H1 (cell line): ENCODE results near the gene DPYSL3. TPM values are rescaled to one million over a fixed set of nuclear protein-coding genes. Genes with fewer than 3 reads are reported as not detected.

ENCODE experiments used
- CTCF ChIA-PET: fragments of 300-600 bp; sonication (Branson Sonifier 250); formaldehyde crosslinking; loops from one replicate; lab custom pipeline; 2021; ENCODE audit not compliant: partially characterized antibody; lab: Charles Lee
- POLR2A ChIA-PET: fragments of 300-600 bp; sonication (Branson Sonifier 250); formaldehyde crosslinking; loops from one replicate; lab custom pipeline; 2021; ENCODE audit warnings: inconsistent platforms; ENCODE audit not compliant: partially characterized antibody; lab: Charles Lee
- DNase-seq, 2 experiments: peaks; one replicate each; pipeline versions ENCODE4 v3.0.0 to v3.0.0-alpha.2; 2010 to 2022; ENCODE audit warnings: low spot score in 2 of 2, low read depth in 1 of 2, mixed read lengths in 1 of 2
- FAIRE-seq: peaks from 2 replicates; lab custom pipeline; 2011; peaks lifted over from hg19 to GRCh38; lab: Jason Lieb, UNC
- H2AFZ ChIP-seq: 2 replicates; pipeline ENCODE4 v1.8.1; 2012; ENCODE audit warnings: low read length, inconsistent platforms
- H2AK5ac ChIP-seq: 2 replicates; pipeline ENCODE4 v1.6.1; 2013; ENCODE audit warnings: low read depth, low read length
- H2BK120ac ChIP-seq: replicated peaks from 2 replicates; pipeline ENCODE3; 2013; ENCODE audit warnings: low read depth, low read length, inconsistent platforms
- H2BK12ac ChIP-seq: 2 replicates; pipeline ENCODE4 v1.6.1; 2013; ENCODE audit warnings: low read depth, low read length
- H2BK15ac ChIP-seq: 2 replicates; pipeline ENCODE4 v1.6.1; 2013; ENCODE audit warnings: low read length
- H2BK20ac ChIP-seq: 2 replicates; pipeline ENCODE4 v1.6.1; 2013; ENCODE audit warnings: low read length
- H2BK5ac ChIP-seq: 2 replicates; pipeline ENCODE4 v1.6.1; 2013; ENCODE audit warnings: low read depth, low read length
- H3K14ac ChIP-seq: 2 replicates; pipeline ENCODE4 v1.6.1; 2013; ENCODE audit warnings: inconsistent platforms; ENCODE audit not compliant: insufficient read length
- H3K18ac ChIP-seq: 2 replicates; pipeline ENCODE4 v1.6.1; 2013; ENCODE audit warnings: low read length; ENCODE audit errors: extremely low read depth
- H3K23ac ChIP-seq: 2 replicates; pipeline ENCODE4 v1.6.1; 2013; ENCODE audit warnings: inconsistent platforms; ENCODE audit not compliant: insufficient read length
- H3K23me2 ChIP-seq: 2 replicates; pipeline ENCODE4 v1.6.1; 2013; ENCODE audit warnings: low read depth, low read length
- H3K27ac ChIP-seq: 2 replicates; pipeline ENCODE4 v1.6.1; 2011; ENCODE audit warnings: low read depth, low read length, inconsistent platforms
- H3K27me3 ChIP-seq, 4 experiments: replicated peaks in 1 of 4; 1 replicate in 1 of 4; 2 replicates in 3 of 4; pipeline versions ENCODE4 v1.6.1 to v1.8.1; 2011 to 2013; ENCODE audit warnings: low read length in 3 of 4, mild to moderate bottlenecking in 3 of 4, inconsistent platforms in 2 of 4, mixed read lengths in 2 of 4, moderate library complexity in 1 of 4; ENCODE audit not compliant: control insufficient read depth in 3 of 4, insufficient read depth in 3 of 4; ENCODE audit errors: extremely low read depth in 1 of 4
- H3K36me3 ChIP-seq, 4 experiments: 2 replicates each; pipeline versions ENCODE4 v1.6.1 to v1.8.1; 2011 to 2013; ENCODE audit warnings: mild to moderate bottlenecking in 4 of 4, low read length in 3 of 4, moderate library complexity in 2 of 4, control low read depth in 1 of 4, inconsistent platforms in 1 of 4; ENCODE audit not compliant: insufficient read depth in 4 of 4, control insufficient read depth in 2 of 4
- H3K4ac ChIP-seq: replicated peaks from 2 replicates; pipeline ENCODE3; 2013; ENCODE audit warnings: low read length, low read depth, mixed read lengths, inconsistent platforms; ENCODE audit not compliant: insufficient read length
- H3K4me1 ChIP-seq, 4 experiments: replicated peaks in 1 of 4; 1 replicate in 1 of 4; 2 replicates in 3 of 4; pipeline versions ENCODE4 v1.6.1 to v1.8.1; 2011 to 2013; ENCODE audit warnings: low read length in 3 of 4, inconsistent platforms in 2 of 4, mixed read lengths in 1 of 4; ENCODE audit not compliant: insufficient read depth in 4 of 4, control insufficient read depth in 3 of 4
- H3K4me2 ChIP-seq, 2 experiments: 2 replicates each; pipeline versions ENCODE4 v1.6.1 to v1.8.1; 2011 to 2013; ENCODE audit warnings: low read depth in 2 of 2, low read length in 2 of 2, control low read depth in 1 of 2, inconsistent platforms in 1 of 2, mild to moderate bottlenecking in 1 of 2; ENCODE audit not compliant: insufficient read depth in 1 of 2
- H3K4me3 ChIP-seq, 4 experiments: fragments of 200-600, 300-600 bp in 1 of 4; sonication (generic), shearing (Covaris generic), sonication (Bioruptor Twin) in 1 of 4; 2 replicates each; pipeline versions ENCODE4 v1.5.1 to v1.8.1; 2011 to 2016; ENCODE audit warnings: low read length in 4 of 4, low read depth in 3 of 4, control low read depth in 2 of 4, inconsistent platforms in 2 of 4, mild to moderate bottlenecking in 2 of 4, mixed read lengths in 1 of 4, moderate library complexity in 1 of 4; ENCODE audit not compliant: insufficient read depth in 2 of 4; ENCODE audit errors: extremely low read depth in 1 of 4
- H3K56ac ChIP-seq: replicated peaks from 2 replicates; pipeline ENCODE3; 2013; ENCODE audit warnings: low read depth, mild to moderate bottlenecking, mixed read lengths, low read length, inconsistent platforms; ENCODE audit not compliant: insufficient read length
- H3K79me1 ChIP-seq: 2 replicates; pipeline ENCODE4 v1.6.1; 2013; ENCODE audit warnings: low read depth, low read length, control low read depth
- H3K79me2 ChIP-seq, 2 experiments: 2 replicates each; pipeline versions ENCODE4 v1.6.1 to v1.8.1; 2012 to 2013; ENCODE audit warnings: low read length in 2 of 2, mild to moderate bottlenecking in 2 of 2, inconsistent platforms in 1 of 2; ENCODE audit not compliant: insufficient read depth in 2 of 2, control insufficient read depth in 1 of 2
- H3K9ac ChIP-seq, 4 experiments: replicated peaks in 1 of 4; 1 replicate in 1 of 4; 2 replicates in 3 of 4; pipeline versions ENCODE4 v1.6.1 to v1.8.1; 2011 to 2013; ENCODE audit warnings: low read depth in 3 of 4, low read length in 3 of 4, control low read depth in 2 of 4, mild to moderate bottlenecking in 2 of 4, moderate library complexity in 2 of 4, inconsistent platforms in 1 of 4; ENCODE audit errors: extremely low read depth in 1 of 4
- H3K9me3 ChIP-seq, 2 experiments: 2 replicates each; pipeline versions ENCODE4 v1.6.1 to v1.8.1; 2012 to 2013; ENCODE audit warnings: mild to moderate bottlenecking in 2 of 2, moderate library complexity in 2 of 2, control low read depth in 1 of 2, inconsistent platforms in 1 of 2, low read depth in 1 of 2, low read length in 1 of 2, mixed read lengths in 1 of 2; ENCODE audit not compliant: insufficient read depth in 2 of 2
- H4K20me1 ChIP-seq, 2 experiments: replicated peaks in 1 of 2; 2 replicates each; pipeline versions ENCODE3 to v1.8.1; 2011 to 2013; ENCODE audit warnings: inconsistent platforms in 2 of 2, low read length in 2 of 2, mild to moderate bottlenecking in 1 of 2; ENCODE audit not compliant: insufficient read depth in 2 of 2, control insufficient read depth in 1 of 2
- H4K5ac ChIP-seq: 2 replicates; pipeline ENCODE4 v1.6.1; 2013; ENCODE audit warnings: low read length, low read depth, mixed read lengths, inconsistent platforms; ENCODE audit not compliant: insufficient read length
- H4K8ac ChIP-seq: 2 replicates; pipeline ENCODE4 v1.8.0; 2013; ENCODE audit warnings: mild to moderate bottlenecking, moderate library complexity, low read length, inconsistent platforms; ENCODE audit not compliant: insufficient read depth; ENCODE audit errors: extremely low read depth
- H4K91ac ChIP-seq: replicated peaks from 2 replicates; pipeline ENCODE3; 2013; ENCODE audit warnings: low read length, mixed read lengths, inconsistent platforms; ENCODE audit not compliant: insufficient read length
- ASH2L ChIP-seq: fragments of 200-600, 300-600 bp; sonication (generic); IDR thresholded peaks from one replicate; pipeline ENCODE4 v1.7.1; 2017; ENCODE audit warnings: low read length
- CHD2 ChIP-seq: IDR thresholded peaks from 2 replicates; pipeline ENCODE4 v1.6.1; 2012; ENCODE audit warnings: low read length, improper control_type of control experiment
- EZH2 ChIP-seq: fragments of 200-600 bp; sonication (generic); IDR thresholded peaks from 2 replicates; pipeline ENCODE4 v1.7.1; 2012; ENCODE audit warnings: low read depth, mild to moderate bottlenecking, moderate library complexity, low read length, inconsistent platforms; ENCODE audit not compliant: severe bottlenecking
- HDAC2 ChIP-seq, 2 experiments: fragments of 300-600 bp in 1 of 2; sonication (generic) in 1 of 2; IDR thresholded peaks; 2 replicates each; pipeline ENCODE4 v1.6.1; 2011 to 2012; ENCODE audit warnings: low read depth in 2 of 2, low read length in 2 of 2, mild to moderate bottlenecking in 2 of 2, moderate library complexity in 2 of 2, borderline replicate concordance in 1 of 2, inconsistent platforms in 1 of 2
- JUND ChIP-seq: IDR thresholded peaks from 2 replicates; pipeline ENCODE4 v1.6.1; 2011; ENCODE audit warnings: mild to moderate bottlenecking, improper control_type of control experiment, low read length
- PHF8 ChIP-seq: fragments of 200-600 bp; sonication (generic); conservative IDR thresholded peaks from 2 replicates; pipeline ENCODE4 v1.7.1; 2012; ENCODE audit warnings: low read depth, mild to moderate bottlenecking, inconsistent platforms, low read length, moderate library complexity
- SIX5 ChIP-seq: IDR thresholded peaks from 2 replicates; pipeline ENCODE4 v1.6.1; 2011; ENCODE audit warnings: mild to moderate bottlenecking, low read depth, low read length
- SUZ12 ChIP-seq: fragments of 200-600 bp; sonication (generic); IDR thresholded peaks from 2 replicates; pipeline ENCODE4 v1.6.1; 2012; ENCODE audit warnings: mild to moderate bottlenecking, inconsistent platforms, low read length, moderate library complexity, mixed read lengths
- TAF1 ChIP-seq: IDR thresholded peaks from 2 replicates; pipeline ENCODE4 v1.6.1; 2011; ENCODE audit warnings: mild to moderate bottlenecking, low read depth, low read length
- YY1 ChIP-seq: IDR thresholded peaks from 2 replicates; pipeline ENCODE4 v1.6.1; 2011; ENCODE audit warnings: low read depth, mild to moderate bottlenecking, low read length
- ZNF274 ChIP-seq: IDR thresholded peaks from 2 replicates; pipeline ENCODE4 v1.7.0; 2012; ENCODE audit warnings: low read length, borderline replicate concordance; ENCODE audit errors: extremely low read depth
- whole genome bisulfite sequencing, 2 experiments: shearing (Covaris generic) in 1 of 2; methylation state at CpG; one replicate each; pipeline versions ENCODE4 v1.1.6 to v1.1.7; 2013 to 2015; ENCODE audit warnings: low lambda C conversion rate in 2 of 2, mixed read lengths in 2 of 2, inconsistent platforms in 1 of 2, low coverage in 1 of 2, missing lambda C conversion rate in 1 of 2; ENCODE audit not compliant: insufficient replicate concordance in 2 of 2, insufficient coverage in 1 of 2, insufficient read length in 1 of 2; ENCODE audit errors: extremely low coverage in 1 of 2, missing lambda C conversion rate in 1 of 2; 5-methylcytosine and 5-hydroxymethylcytosine counted together
- polyA plus RNA-seq, 7 experiments: library from polyadenylated mRNA; depleted of rRNA in 3 of 7; stranded (reverse) in 5 of 7; unstranded in 2 of 7; fragments of >200 nt in 5 of 7; fragments of 200-250 nt in 2 of 7; gene quantifications; 1 replicate in 5 of 7; 2 replicates in 1 of 7; 4 replicates in 1 of 7; pipeline versions ENCODE4 v1.2.1 to v1.2.3, GENCODE V29; 2011 to 2013; ENCODE audit warnings: missing spikeins in 2 of 7, mixed read lengths in 2 of 7
- total RNA-seq: library from RNA; stranded (reverse); fragmentation: NEBNext Ultra II Directional; extraction: Animal tissue kit (Norgen Biotek cat#: 25700); gene quantifications from 2 replicates; pipeline ENCODE4 v1.2.1, GENCODE V29; 2021

The DPYSL3 gene
- total and polyA plus RNA-seq, 2 of the 8 experiments (the other 6 are each of a cell fraction or from before 2014, with no cell fraction given): 268 to 387 TPM

DNA sequence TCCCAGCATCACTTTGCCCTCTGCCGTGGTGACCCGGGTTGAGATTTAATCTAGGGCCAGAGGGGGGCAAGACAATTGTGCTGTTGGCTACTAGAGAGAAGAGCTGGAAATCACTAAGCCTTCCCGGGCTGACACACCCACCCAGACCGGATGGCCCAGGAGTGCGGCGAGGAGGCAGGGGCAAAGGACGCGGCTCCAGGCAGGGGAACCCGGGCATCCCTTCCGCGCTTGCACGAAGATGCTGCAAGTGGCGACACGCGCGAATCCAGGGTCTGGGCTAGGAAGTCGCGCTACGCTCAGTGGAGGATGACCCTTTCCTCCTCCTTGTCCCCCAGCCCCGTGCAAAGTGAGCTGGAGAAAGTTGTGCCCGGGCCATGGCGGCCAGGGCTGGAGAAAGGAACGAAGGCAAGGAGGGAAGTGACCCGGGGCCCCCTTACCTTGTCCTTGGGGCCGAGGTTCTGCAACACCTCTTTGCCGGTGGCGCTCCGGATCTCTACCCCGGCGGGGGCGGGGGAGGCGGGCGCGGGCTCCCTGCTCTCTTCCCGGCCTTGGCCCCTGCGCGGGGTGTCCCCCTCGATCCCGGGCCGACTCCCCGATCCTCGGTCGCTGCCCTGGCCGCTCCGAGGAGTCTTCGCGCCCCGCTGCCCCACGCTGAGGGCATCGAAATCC is 693 bp downstream of the DPYSL3 start:
- Histone ChIP-seq H2AFZ (peak overlapping the region; percentile 45; the same call in 1 of the 2 replicates), H4K91ac (peak overlapping the region; percentile 97), H2BK20ac (peak overlapping the region; percentile 38; the same call in 1 of the 2 replicates), H3K4me1 (peaks cover 3 to 11% (median 6%) of the 10 kb centered on the region in 4 experiments; a peak in 5 of 7 replicates), H4K8ac (peak overlapping the region; percentile 69; the same call in 1 of the 2 replicates), H3K4me3 (peak overlapping the region; percentile 70 to 96 (median 90)), H2BK12ac (peak overlapping the region; percentile 80; the same call in 1 of the 2 replicates), H3K56ac (peak overlapping the region; percentile 94), H3K79me1 (no peaks in the 10 kb centered on the region), H3K4me2 (peak overlapping the region; percentile 86 to 99), H3K9ac (peak overlapping the region; percentile 63 to 82 (median 74)), H2AK5ac (no peak overlapping the region), H3K36me3 (no peaks in the 10 kb centered on the region), H4K5ac (peak overlapping the region; percentile 70), H3K9me3 (no peaks in the 10 kb centered on the region), H3K79me2 (peaks cover 3 to 50% of the 10 kb centered on the region in 2 experiments; a peak in 3 of 4 replicates), H3K23ac (no peak overlapping the region), H3K14ac (no peak overlapping the region), H3K4ac (peak overlapping the region; percentile 55), H3K23me2 (peaks cover 16% of the 10 kb centered on the region), H3K18ac (peak overlapping the region; percentile 94), H3K27me3 (peaks cover 2 to 13% (median 12%) of the 10 kb centered on the region in 4 experiments; a peak in 5 of 7 replicates), H2BK15ac (peak overlapping the region; percentile 93; the same call in 1 of the 2 replicates), H4K20me1 (no peaks in the 10 kb centered on the region), H2BK5ac (peak overlapping the region; percentile 74; the same call in 1 of the 2 replicates), H3K27ac (peak overlapping the region; percentile 68; the same call in 1 of the 2 replicates), H2BK120ac (peak overlapping the region; percentile 68)
- DNase-seq (peak in 1 of 2 experiments; percentile 63), FAIRE-seq (no peak)
- CTCF ChIA-PET: interaction anchor here (1.0 to 5.1 kb wide), 15 partner anchors 11 to 67 kb away, joined by 3 to 33 read pairs (median 5); no protein-coding TSS in a partner anchor
- 2% methylated on average over 36 of the region's 50 CpGs; no CpG with 5 or more reads in 1 of the 2 experiments for WGBS, 2 experiments
- POLR2A ChIA-PET: interaction anchor here (0.7 to 2.2 kb wide), 16 partner anchors 18 to 182 kb away, joined by 3 to 6 read pairs (median 3); no protein-coding TSS in a partner anchor
- peak; percentile 5 for TF ChIP-seq EZH2
- no peak for TF ChIP-seq ASH2L
- peak; percentile 5; the same call in 1 of the 2 replicates for TF ChIP-seq YY1
- TF ChIP-seq PHF8: no peak; the same call in 1 of the 2 replicates
- TF ChIP-seq SIX5: no peak
- TF ChIP-seq ZNF274: no peak
- peak; percentile 8; the same call in 1 of the 2 replicates for TF ChIP-seq SUZ12
- TF ChIP-seq CHD2: no peak
- 0 out of 2 replicates have a peak, but pooled peaks have one; percentile 19 for TF ChIP-seq TAF1
- TF ChIP-seq JUND: no peak
- 0 out of 4 replicates have a peak, but pooled peaks of 1 of the 2 experiments have one; percentile 15 for TF ChIP-seq HDAC2 (IDR thresholded peaks at IDR 0.05; ENCODE audit: borderline replicate concordance in 1 of 2, low read depth in 2 of 2, low read length in 2 of 2)
